Peyer's patch (tissue), 4 donors: ENCODE data around the gene FOXK1. TPM values are rescaled to one million over a fixed set of nuclear protein-coding genes. Genes with fewer than 3 reads are reported as not detected.

Source experiments
- DNase-seq, 3 donors: peaks; one replicate each; pipeline ENCODE4 v3.0.0-alpha.2; 2017 to 2019
- H3K27ac ChIP-seq, 4 donors: fragments of 200-600 bp; sonication (generic); one replicate each; pipeline ENCODE4 v1.5.1; 2016 to 2019
- H3K27me3 ChIP-seq, 2 donors: fragments of 200-600 bp; sonication (generic); one replicate each; pipeline ENCODE4 v1.5.1; 2019
- H3K36me3 ChIP-seq, 3 donors: fragments of 200-600 bp; sonication (generic); one replicate each; pipeline ENCODE4 v1.5.1; 2016 to 2019
- H3K4me1 ChIP-seq, 4 donors: fragments of 200-600 bp; sonication (generic); one replicate each; pipeline ENCODE4 v1.5.1; 2016 to 2019
- H3K4me3 ChIP-seq, 4 donors: fragments of 200-600 bp; sonication (generic); 1 replicate in 3 of 4; 2 replicates in 1 of 4; pipeline ENCODE4 v1.5.1; 2016 to 2019; ENCODE audit warnings: mild to moderate bottlenecking in 1 of 4
- H3K9me3 ChIP-seq, 4 donors: fragments of 200-600 bp; sonication (generic); one replicate each; pipeline ENCODE4 v1.5.1; 2016 to 2019; ENCODE audit warnings: mild to moderate bottlenecking in 1 of 4
- CTCF ChIP-seq, 6 experiments: fragments of 450-650 bp in 4 of 6; fragments of 200-600 bp in 2 of 6; sonication (generic) in 1 of 6; IDR thresholded peaks; one replicate each; pipeline ENCODE4 v1.5.1; 2017 to 2019; ENCODE audit warnings: antibody characterized with exemption in 6 of 6, mild to moderate bottlenecking in 3 of 6, moderate library complexity in 1 of 6
- POLR2A ChIP-seq, 2 donors: fragments of 450-650 bp; IDR thresholded peaks; one replicate each; pipeline ENCODE4 v1.5.1; 2017; ENCODE audit warnings: antibody characterized with exemption in 2 of 2, mild to moderate bottlenecking in 2 of 2, moderate library complexity in 2 of 2
- total RNA-seq, 4 donors: library from RNA; depleted of rRNA; stranded (reverse); fragments of >200 nt; gene quantifications; one replicate each; pipeline ENCODE4 v1.1.0, GENCODE V29; 2016

The FOXK1 gene
- total RNA-seq, 4 donors from 2014 or later: 14.9 to 47.0 (median 36.1) TPM

GRCh38 chr7:4693749-4694148 is 11.7 kb downstream of the FOXK1 start:
- no peaks in the 10 kb centered on the region for H3K9me3 ChIP-seq
- H3K27ac ChIP-seq: no peak overlapping the region
- peaks cover 0 to 13% (median 3%) of the 10 kb centered on the region in 4 donors for H3K4me1 ChIP-seq
- no peaks in the 10 kb centered on the region for H3K27me3 ChIP-seq
- no peak for DNase-seq
- H3K36me3 ChIP-seq: no peaks in the 10 kb centered on the region
- H3K4me3 ChIP-seq: no peak overlapping the region
- TF ChIP-seq CTCF (IDR thresholded peaks at IDR 0.05) (no peak), POLR2A (IDR thresholded peaks at IDR 0.05) (no peak)

GRCh38 chr7:4694305-4694704 is 12.2 kb downstream of the FOXK1 start:
- Histone ChIP-seq H3K4me1 (peaks cover 0 to 13% (median 1%) of the 10 kb centered on the region in 4 donors), H3K4me3 (no peak overlapping the region), H3K36me3 (no peaks in the 10 kb centered on the region), H3K9me3 (no peaks in the 10 kb centered on the region), H3K27me3 (no peaks in the 10 kb centered on the region), H3K27ac (peak overlapping the region in 1 of 4 donors; percentile 68)
- DNase-seq: no peak
- no peak for TF ChIP-seq CTCF (IDR thresholded peaks at IDR 0.05)
- TF ChIP-seq POLR2A (IDR thresholded peaks at IDR 0.05): no peak

GRCh38 chr7:4698707-4699275 is 16.7 kb downstream of the FOXK1 start:
- Histone ChIP-seq H3K9me3 (no peaks in the 10 kb centered on the region), H3K27me3 (no peaks in the 10 kb centered on the region), H3K27ac (no peak overlapping the region), H3K36me3 (no peaks in the 10 kb centered on the region), H3K4me3 (no peak overlapping the region), H3K4me1 (peaks cover 0 to 22% (median 0%) of the 10 kb centered on the region in 4 donors)
- TF ChIP-seq POLR2A (IDR thresholded peaks at IDR 0.05): no peak
- TF ChIP-seq CTCF (IDR thresholded peaks at IDR 0.05): no peak
- no peak for DNase-seq

GRCh38 chr7:4699841-4700240 is 17.7 kb downstream of the FOXK1 start:
- no peak for TF ChIP-seq POLR2A (IDR thresholded peaks at IDR 0.05)
- TF ChIP-seq CTCF (IDR thresholded peaks at IDR 0.05): no peak
- Histone ChIP-seq H3K9me3 (no peaks in the 10 kb centered on the region), H3K27ac (no peak overlapping the region), H3K4me1 (peaks cover 0 to 22% (median 0%) of the 10 kb centered on the region in 4 donors), H3K27me3 (no peaks in the 10 kb centered on the region), H3K36me3 (no peaks in the 10 kb centered on the region), H3K4me3 (no peak overlapping the region)
- DNase-seq: no peak

GRCh38 chr7:4700577-4701235 is 18.6 kb downstream of the FOXK1 start:
- no peaks in the 10 kb centered on the region for H3K36me3 ChIP-seq
- peaks cover 0 to 22% (median 0%) of the 10 kb centered on the region in 4 donors for H3K4me1 ChIP-seq
- no peaks in the 10 kb centered on the region for H3K9me3 ChIP-seq
- no peak for DNase-seq
- no peak for TF ChIP-seq CTCF (IDR thresholded peaks at IDR 0.05)
- no peak for TF ChIP-seq POLR2A (IDR thresholded peaks at IDR 0.05)
- no peak overlapping the region for H3K4me3 ChIP-seq
- H3K27me3 ChIP-seq: no peaks in the 10 kb centered on the region
- H3K27ac ChIP-seq: no peak overlapping the region
